Measurements from ENCODE around the gene ST6GAL1. TPM values are rescaled to one million over a fixed set of nuclear protein-coding genes. Genes with fewer than 3 reads are reported as not detected.

ST6GAL1 gene
- total and polyA plus RNA-seq, 2 of the 8 experiments (the other 6 are each of a cell fraction or from before 2014, with no cell fraction given), result 62.8 to 80.9 TPM

GRCh38 chr3:187024536-187025226 is 94.4 kb downstream of the ST6GAL1 start (continued):
- no peak for TF ChIP-seq PHF8 (conservative IDR thresholded peaks at IDR 0.05; ENCODE audit: low read depth, low read length)
- TF ChIP-seq BCL11A (IDR thresholded peaks at IDR 0.05; ENCODE audit: low read depth in 2 of 2, low read length in 2 of 2), result no peak
- no peak for TF ChIP-seq ZNF274 (IDR thresholded peaks at IDR 0.05; ENCODE audit: borderline replicate concordance, extremely low read depth, low read length)
- no peak for TF ChIP-seq SIRT6 (IDR thresholded peaks at IDR 0.05; ENCODE audit: low read length)
- no peak for TF ChIP-seq JUN (IDR thresholded peaks at IDR 0.05; ENCODE audit: low read depth, low read length)
- no peak for TF ChIP-seq BACH1 (IDR thresholded peaks at IDR 0.05; ENCODE audit: low read length)
- no peak for TF ChIP-seq JUND (IDR thresholded peaks at IDR 0.05; ENCODE audit: low read length)
- no peak for TF ChIP-seq SIN3A (conservative IDR thresholded peaks at IDR 0.05 in 1 of 2, IDR thresholded peaks at IDR 0.05 in 1 of 2; ENCODE audit: low read depth in 1 of 2, low read length in 2 of 2)
- TF ChIP-seq RAD21 (IDR thresholded peaks at IDR 0.05 in 1 of 2, conservative IDR thresholded peaks at IDR 0.05 in 1 of 2; ENCODE audit: low read depth in 2 of 2, low read length in 2 of 2), result no peak
- TF ChIP-seq KDM1A (IDR thresholded peaks at IDR 0.05; ENCODE audit: borderline replicate concordance, low read length), result no peak

Data from H1 (cell line).